Glomerular visceral epithelial cell (primary cell): ENCODE results near the gene ESAM.

Experiments
- DNase-seq: peaks from one replicate; pipeline ENCODE4 v3.0.0-alpha.2; 2016; ENCODE audit errors: extremely low spot score

ESAM gene

DNA sequence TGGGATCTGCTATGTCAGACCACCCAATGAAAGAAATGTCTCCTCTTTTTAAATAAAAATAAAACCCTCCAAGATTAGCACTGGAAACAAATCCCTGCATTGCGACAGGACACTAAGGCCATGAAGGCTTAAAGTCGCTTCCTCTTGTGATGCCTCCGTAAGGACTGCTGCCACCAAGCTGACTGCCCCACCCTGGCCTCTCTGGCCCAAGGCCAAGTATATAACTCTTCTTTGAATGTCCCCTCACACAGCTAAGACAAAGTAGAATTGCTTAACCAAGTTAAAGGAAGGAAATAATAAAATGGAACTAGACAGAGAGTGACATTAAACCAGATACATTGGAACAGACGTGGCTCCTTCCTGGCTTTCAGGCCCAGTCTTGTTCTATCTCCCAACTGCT is 29.9 kb downstream of the ESAM start:
- DNase-seq: no peak

DNA sequence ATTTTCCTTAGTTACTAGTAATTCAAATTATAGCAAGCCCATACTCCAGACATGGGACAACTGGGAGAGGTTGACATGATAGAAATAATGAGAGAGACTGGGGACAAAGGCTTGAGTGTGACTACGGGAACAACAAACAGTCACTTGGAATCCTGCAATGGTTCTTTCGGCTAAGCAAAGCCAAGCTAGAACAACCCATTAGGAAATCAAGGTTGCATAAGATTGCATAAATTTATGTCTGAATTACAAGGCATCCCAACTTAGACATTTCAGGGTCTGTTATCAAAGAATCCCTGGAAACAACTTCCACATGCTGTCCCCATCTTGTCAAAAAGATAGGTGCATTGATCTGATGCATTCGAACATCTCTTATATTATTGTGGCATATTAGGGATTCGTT is 32.5 kb downstream of the ESAM start:
- no peak for DNase-seq

DNA sequence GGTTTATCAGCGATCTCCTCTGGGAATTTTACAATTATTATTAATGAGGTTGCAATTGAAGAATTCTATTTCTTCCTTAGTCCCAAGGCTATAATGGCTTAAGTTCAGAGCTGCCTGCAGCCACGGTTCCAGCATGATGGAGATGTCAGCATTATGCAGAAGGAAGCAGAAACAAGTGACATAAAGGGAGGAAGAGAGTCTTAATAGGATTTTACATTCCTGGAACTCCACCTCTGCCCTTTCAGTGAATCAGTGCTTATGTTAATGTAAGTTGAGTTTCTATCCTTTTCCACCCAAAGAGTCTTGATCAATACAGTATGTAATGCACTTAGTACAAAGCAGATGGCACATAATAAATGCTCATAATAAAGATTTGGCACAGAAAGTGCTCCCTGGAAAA is 34.0 kb downstream of the ESAM start:
- no peak for DNase-seq

DNA sequence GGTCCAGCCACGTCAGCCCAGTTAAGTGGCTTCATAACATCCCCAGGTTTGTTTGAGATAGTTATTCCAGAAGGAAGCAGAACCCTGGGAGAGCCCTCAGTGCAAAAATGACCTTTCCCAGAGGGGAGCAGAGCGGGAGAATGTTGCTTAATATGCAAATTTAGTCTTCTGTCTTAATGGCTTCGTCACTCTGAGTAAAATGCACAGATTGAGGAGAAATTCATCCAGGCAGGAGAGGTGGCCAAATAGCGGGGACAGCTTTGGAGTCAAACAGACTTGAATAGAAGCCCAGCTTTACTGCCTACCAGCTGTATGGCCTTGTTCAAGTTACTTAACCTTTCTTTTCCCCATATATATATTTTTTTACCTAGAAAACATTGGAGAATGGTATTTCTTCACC is 34.6 kb downstream of the ESAM start:
- DNase-seq: no peak

DNA sequence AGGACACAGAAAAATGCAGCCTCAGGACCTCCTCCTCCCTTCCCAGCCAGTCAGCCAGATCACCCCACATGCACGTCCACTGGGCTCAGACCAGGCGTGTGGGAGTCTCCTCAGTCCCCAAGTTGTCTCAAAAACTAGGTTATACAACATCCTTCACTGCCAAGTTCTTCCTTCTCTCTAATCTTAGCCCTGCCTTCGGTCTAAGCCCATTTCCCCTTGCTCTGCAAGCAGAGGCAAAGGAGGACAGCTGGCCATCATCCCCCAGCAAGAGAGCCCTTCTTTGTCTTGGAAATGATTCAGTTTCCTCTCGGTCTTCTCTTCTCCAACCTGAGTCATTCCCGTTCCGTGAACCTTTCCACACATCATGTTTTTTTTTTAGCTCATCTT is 36.4 kb downstream of the ESAM start:
- DNase-seq: no peak

DNA sequence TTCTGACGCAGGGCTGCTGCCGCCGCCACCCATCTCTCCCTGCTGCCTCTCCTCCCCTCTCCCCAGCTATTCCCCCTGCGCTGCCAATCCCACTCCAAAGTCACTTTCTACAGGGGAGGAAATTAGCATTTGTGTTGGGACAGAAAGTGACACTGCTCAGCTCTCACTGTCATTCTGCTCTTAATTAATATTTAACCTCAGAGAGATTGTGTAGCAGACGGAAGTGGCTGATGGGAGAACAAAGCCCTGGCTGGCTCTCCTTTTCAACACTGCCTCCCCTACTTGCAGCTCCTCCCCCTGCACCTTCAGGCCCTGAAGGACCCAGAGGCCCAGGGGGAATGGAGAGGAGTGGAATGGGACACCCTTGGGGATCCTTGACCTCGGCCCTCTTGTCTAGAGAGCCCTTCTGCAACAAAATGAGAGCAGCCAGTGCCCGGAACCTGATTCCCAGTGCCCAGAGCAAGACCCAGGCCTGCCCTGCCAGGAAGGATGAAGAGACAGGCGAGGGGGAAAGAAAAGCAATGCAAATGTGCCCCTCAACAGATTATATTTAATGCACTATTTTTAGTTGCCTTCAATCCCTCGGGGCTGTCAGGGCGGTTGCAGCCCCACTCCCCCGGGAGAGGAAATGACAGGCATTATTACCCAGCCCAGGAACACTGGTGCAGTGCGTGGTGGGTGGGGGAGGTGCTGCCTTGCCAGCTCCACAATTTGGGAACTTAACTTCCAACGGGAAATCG is 36.9 kb downstream of the ESAM start:
- no peak for DNase-seq

DNA sequence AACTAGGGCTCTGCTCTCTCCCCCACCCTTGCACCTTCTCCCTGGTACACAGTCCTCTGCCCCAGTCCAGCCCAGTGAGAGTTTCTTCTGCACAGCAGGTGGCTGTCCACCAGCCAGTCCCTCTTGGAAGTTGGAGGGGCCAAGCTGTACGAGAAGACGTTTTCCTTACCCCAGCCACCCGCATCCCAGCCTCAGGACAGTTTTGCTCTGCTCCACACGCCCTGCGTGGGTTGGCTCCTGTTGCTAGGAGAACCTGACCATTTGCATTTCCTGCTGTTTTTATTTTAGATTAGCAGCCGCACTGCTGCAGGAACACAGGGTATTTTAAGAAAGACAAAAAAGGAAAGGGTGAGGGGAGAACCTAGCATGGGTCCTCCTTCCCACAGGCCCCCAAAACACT is 39.9 kb downstream of the ESAM start:
- no peak for DNase-seq

DNA sequence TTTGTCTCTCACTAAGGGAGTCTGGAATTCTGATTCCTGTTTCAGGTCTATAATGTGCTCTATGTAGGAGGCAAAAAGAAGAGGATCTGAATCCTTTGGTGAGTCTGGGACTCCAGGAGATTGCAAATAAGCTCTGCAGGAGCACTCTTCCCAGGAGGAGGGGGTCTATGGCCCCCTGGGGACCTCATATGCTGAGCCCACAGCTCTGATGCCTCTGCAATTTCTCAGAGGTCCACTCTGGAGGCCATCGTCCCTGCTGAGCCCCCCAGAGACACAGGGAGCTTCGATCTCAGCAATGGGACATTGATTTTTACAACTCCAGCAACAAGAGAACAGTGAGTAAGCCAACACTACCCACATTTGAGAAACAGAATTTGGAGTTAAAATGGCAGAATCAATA is 42.6 kb downstream of the ESAM start:
- no peak for DNase-seq

DNA sequence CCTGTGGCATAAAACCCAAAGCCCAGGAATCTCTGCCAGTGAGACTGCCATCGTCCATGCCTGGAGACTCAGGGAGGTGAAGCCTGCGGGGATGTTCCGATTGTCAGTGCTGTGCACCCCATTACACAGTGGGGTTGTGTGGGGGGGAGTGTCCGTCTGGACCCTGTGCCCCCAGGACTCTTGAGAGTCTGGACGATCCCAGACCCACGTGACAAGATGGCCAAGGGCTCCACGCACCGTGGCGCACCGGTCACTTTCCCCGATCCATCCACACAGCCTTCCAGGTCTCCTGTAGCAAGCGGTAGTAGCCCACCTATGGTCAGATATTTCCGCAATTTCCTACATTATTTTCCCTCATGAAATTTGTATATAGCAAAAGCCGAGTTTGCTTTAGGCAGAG is 43.3 kb downstream of the ESAM start:
- no peak for DNase-seq

DNA sequence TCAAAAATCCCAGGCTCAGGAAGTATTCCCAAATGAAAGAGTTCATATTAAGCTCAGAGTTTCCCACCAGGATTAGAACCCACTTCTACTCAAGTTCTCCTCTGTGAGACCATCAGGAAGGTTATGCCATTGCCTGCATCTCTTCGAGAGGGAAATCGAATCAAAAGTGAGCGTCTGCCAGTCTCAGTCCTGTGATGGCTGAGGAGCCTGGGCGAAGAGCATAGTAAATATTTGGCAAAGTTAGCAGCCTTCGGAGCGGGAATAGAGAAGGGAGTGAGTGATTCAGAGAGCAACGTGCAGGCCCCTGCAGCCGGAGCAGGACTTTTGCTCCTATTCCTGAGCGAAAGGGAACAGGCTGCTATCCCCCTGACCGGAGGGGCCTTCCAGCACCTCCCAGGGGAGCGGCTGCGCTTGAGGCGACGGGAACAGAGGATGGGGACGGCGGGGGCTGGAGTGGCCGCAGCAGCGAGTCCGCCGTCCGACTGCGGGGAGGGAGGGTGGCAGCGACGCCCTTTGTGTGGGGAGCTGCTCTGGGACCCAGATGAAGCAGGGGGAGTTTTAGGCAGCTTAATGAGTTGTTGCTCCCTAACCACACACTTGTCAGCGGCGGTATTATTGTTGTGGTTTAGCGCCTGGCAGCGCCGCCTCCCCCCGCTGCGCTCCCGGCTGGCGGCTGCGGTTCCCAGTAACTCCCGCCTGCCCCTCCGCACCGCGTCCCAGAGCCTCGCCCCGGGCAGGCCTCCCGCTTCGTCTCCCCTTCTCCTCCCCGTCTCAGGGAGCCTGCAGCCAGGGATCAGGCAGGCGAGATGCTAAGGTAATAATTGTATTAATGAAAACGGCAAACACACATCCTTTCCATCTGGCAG is 44.1 kb downstream of the ESAM start:
- peak; percentile 32 for DNase-seq

DNA sequence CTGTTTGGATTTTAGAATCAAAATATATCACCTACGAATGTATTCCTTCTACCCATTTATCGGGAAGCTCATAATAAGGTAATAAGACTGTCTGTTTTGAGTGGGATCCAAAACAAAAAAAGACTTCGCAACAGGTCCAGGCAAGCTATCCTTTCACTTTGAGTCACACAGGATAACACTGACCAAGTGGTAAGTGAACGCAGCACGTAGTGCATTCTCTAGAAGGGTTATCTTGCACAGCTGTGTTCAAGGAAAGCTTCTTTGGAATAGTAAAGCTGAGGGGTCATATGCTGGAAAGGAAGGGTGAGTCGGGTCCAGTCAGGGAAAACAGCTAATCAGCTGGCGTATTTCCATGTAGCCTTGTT is 44.7 kb downstream of the ESAM start:
- no peak for DNase-seq

DNA sequence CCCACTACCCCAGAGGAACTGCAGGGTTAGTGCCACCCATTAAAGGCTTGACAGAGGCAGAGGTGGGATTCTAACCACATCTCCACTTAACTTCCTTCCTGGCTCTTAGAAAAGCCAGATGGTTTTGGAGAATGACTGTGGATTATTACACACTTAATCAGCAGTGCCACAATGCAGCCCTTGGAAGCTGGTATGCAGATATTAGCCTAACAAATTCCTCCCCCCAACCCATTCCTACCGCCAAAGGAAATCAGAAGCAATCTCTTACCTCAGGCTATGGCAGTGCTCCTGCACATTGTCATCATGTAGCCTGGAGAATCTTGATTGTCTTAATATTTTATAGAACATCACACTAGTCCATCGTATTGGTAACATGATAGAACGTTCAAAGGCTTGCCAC is 45.5 kb downstream of the ESAM start:
- DNase-seq: no peak

DNA sequence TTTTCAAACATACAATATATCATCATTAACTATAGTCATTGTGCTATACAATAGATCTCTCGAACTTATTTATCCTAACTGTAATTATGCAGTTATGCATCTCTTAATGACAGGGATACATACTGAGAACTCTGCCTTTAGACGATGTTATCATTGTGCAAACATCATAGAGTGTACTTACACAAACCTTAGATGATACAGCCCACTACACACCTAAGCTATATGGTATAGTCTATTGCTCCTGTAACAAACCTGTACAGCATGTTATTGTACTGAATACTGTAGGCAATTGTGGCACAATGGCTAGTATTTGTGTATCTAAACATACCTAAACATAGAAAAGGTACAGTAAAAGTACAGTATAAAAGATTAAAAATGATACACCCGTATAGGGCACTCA is 49.7 kb downstream of the ESAM start:
- no peak for DNase-seq

DNA sequence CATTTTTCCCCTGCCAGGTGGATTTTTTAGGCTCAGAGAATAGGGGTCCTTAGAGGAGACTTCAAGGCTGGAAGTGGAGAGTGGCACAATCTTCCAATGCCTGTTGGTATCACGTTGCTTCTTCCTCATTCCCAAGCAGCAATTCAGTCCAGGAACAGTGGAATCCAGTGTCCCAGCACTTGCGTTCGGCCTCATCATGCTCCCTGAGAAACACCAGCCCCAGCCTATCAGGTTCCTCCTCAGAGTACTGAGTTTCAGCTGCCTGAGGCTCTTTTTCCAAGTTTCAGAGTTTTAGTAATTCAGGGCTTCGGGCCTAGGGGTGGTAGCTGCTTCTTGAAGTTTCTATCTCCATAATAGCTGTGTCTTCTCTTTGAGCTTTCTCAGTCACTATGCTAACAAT is 54.3 kb downstream of the ESAM start:
- DNase-seq: no peak
